Stimulated activated naive CD8-positive, alpha-beta T cell treated with anti-CD3 and anti-CD28 coated beads, Interleukin-15, Interleukin-2, amounts not matched to agents 100 U/mL and 50 U/mL, for 24 hours (primary cell): ENCODE data around the gene PIK3C2B.
"Not testable (repeated sequence)": the region's sequence is repeated elsewhere in the genome, so short reads cannot be mapped to it uniquely, and the experiment has no call there.

Experiments used
- ATAC-seq: fragments of 150-1000 bp; cut with Tn5 transposase; one replicate; pipeline ENCODE4 v1.10.0; 2021
- DNase-seq: peaks from one replicate; pipeline ENCODE4 v3.0.0; 2021

PIK3C2B gene

DNA sequence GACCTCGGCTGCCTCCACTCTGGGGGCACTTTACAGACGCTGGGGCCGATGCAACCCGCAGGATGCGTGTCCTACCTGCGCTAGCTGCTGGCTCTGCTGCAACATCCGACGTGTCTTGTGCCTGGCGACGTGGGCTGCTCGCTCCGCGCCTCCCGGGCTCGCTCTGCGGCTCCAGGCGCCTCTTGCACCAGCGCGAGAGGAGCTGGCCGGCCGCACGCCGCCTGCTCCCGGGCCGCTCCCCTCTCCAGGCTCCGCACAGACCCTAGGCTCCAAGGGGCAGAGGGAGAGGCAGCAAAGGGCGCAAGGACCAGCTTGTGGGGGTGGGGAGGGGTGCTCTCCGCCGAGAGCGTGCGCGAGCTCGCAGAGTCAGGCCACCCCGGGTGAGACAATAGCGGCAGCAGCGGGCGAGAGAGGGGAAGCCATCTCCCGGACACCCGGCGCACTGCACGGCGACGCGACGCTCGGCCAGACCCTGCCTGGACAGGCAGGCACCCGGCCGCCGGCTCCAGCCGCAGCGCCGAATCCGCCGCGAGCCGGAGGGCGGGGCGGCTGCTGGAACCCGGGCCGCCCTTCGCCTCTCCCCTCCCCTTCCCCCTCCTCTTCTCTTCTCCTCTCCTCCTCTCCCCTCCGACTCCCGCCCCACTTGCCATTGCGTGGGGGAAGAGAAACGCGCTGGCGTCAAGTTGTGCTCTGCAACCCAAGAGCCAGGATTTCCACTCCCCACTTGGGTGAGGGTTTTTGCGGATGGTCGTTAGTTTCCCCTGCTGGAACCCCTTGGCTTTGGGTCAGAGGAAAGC, at the start of gene PIK3C2B:
PIK3C2B (minus strand) TSS at position 525 of the 797 bp plus-strand sequence. CDS start 25,003 bp downstream, outside the sequence.
- peak; percentile 83 for ATAC-seq
- peak; percentile 79 for DNase-seq

- DNase-seq: no peak
- ATAC-seq: peak; percentile 83
These were observed 49.7 kb upstream of the PIK3C2B start for GRCh38 chr1:204544321-204544720.

DNA sequence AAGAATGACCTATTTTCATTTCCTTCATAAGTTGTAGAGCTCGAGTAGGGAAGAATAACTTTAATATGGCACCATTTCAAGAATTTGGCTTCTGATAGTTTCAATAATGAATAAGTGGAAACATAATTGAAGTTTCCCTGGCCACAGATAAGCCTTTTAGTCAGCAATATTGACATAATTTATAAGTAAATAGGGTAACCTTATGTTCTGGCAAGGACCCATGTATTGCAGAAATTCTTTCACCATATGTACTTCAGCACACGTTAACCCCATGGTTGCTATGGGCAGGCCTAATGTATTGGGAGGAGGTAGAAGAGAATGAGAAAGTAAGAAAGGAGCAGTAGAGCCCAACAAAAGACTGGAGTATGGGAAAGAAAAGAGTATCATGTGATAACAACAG, 47.0 kb upstream of the PIK3C2B start:
- no peak for DNase-seq
- ATAC-seq: no peak

- ATAC-seq (no peak), DNase-seq (no peak)
These were observed 38.2 kb upstream of the PIK3C2B start for GRCh38 chr1:204532832-204533231.

GRCh38 chr1:204530932-204531331, 36.3 kb upstream of the PIK3C2B start:
- DNase-seq: no peak
- peak; percentile 60 for ATAC-seq

- DNase-seq (no peak), ATAC-seq (peak; percentile 41)
These were observed 34.8 kb upstream of the PIK3C2B start for GRCh38 chr1:204529371-204529895.

DNA sequence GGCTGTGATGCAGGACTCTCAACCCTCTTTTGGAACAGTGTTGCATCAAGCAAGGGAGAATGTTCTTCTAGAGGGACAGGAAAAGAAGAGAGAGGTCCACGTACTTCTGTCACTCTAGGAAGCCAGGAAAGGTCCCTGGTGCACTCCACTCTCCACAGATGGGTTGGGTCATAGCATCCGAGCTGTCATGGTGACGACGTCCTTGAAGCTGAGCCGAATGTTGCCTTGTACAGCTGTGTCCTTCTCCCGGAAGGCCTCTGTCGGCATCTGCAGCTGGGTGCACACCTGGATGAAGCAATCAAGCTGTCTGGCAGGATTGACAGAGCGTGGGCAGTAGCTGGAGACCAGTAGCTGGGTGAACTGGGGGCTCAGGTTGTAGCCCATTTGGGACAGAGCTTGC, 34.1 kb upstream of the PIK3C2B start:
- DNase-seq (no peak), ATAC-seq (no peak)

DNA sequence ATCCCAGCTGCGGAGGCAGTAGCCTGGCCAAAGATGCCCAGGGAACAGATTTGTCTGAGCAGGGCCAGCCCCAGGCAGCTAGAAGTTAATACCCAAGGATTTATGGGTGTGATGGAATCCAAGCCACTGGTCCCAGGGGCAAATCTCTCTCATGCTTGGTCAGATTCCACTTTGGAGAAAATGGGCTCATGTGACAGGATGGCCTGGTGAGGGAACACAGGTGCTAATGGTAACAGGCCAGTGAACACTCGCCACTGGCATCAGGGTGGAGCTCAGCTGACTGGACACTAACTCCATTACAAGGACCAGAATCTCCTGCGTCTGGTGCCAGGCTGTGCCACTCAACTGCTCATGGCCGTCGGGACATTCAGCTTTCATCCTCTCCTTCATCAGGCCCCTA, 33.6 kb upstream of the PIK3C2B start:
- ATAC-seq: no peak
- no peak for DNase-seq

GRCh38 chr1:204524986-204525385, 30.4 kb upstream of the PIK3C2B start:
- no peak for ATAC-seq
- DNase-seq: no peak

DNA sequence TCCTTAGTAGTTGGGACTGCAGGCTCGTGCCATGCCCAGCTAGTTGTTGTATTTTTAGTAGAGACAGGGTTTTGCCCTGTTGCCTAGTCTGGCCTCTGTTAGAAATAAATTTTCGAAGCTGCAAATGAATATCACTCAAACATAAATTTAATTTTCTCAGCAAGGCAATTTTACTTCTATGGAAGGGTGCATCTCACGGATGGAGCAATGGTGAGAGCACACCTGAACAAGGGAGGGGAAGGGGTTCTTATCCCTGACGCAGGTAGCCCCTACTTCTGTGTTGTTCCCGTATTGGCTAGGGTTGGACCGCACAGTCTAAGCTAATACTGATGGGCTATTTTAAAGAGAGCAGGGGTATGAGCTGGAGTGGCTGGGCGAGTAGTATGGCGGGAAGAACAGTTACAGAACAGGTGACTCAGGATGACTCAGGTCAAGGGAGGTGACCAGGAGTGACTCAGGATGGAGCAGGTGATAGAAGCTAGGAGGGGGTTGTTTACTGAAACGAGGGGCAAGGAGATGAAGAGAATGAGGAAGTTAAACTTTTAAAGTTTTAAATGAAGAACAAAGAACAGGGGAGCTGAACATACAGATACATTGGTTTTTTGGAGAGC, 29.1 kb upstream of the PIK3C2B start:
- DNase-seq: no peak
- no peak for ATAC-seq

DNA sequence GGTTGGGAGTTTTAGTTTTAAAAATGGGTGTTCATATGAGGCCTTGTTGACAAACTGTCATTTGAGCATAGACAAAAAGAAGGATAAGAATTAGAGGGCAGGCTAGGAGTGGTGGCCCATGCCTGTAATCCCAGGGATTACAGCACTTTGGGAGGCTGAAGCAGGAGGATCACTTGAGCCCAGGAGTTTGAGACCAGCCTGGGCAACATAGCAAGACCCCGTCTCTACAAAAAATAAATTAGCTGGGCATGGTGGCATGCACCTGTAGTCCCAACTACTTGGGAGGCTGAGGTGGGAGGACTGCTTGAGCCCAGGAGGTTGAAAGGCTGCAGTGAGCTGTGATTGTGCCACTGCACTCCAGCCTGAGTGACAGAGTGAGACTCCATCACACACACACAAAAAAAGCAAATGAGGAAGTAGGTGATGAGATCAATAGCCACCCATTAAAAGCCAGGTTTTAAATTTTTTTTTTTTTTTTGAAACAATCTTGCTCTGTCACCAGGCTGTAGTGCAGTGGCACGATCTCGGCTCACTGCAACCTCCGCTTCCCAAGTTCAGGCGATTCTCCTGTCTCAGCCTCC, 27.4 kb upstream of the PIK3C2B start:
- not testable (repeated sequence) for DNase-seq, ATAC-seq

DNA sequence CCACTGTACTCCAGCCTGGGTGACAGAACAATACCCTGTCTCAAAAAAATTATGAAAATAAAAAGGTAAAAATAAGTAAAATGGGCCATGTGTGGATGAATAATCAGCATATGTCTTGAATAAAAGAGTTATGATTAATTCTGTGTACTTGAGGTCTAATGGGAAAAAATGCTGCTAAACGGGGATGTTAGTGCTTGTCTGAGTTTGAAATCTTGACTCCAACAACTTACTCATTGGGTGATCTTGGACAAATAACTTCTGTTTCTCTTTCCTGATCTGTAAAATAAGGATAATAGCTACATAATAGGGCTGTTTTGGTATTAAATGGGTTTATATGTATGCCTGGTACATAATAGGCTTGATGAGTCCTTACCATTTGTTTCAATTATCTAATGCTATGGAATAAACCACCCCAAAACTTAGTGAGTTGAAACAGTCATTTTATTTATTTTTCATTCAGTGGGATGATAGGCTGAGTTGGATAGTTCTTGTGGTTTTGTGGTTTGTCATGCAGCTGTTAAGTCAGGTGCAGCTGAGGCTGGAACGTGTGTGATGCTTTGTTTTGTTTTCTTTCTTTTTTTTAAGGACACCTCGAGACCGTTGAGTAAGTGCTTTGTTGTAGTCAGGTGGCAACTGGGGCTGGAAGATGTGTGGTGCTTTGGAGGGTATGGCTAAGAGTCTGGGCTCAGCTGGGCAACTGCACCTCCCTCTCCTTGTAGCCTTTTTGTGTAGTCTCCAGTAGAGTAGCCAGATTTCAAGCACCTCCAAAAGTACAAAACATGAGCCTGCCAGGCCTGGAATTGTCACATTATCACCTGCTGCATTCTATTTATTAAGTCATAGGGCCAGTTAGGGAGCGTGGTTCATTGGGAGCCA, 26.5 kb upstream of the PIK3C2B start:
- DNase-seq: peak; percentile 38
- peak; percentile 44 for ATAC-seq

- DNase-seq: peak; percentile 56
- ATAC-seq: not testable (repeated sequence)
These were observed 22.8 kb upstream of the PIK3C2B start for GRCh38 chr1:204517382-204517781.

DNA sequence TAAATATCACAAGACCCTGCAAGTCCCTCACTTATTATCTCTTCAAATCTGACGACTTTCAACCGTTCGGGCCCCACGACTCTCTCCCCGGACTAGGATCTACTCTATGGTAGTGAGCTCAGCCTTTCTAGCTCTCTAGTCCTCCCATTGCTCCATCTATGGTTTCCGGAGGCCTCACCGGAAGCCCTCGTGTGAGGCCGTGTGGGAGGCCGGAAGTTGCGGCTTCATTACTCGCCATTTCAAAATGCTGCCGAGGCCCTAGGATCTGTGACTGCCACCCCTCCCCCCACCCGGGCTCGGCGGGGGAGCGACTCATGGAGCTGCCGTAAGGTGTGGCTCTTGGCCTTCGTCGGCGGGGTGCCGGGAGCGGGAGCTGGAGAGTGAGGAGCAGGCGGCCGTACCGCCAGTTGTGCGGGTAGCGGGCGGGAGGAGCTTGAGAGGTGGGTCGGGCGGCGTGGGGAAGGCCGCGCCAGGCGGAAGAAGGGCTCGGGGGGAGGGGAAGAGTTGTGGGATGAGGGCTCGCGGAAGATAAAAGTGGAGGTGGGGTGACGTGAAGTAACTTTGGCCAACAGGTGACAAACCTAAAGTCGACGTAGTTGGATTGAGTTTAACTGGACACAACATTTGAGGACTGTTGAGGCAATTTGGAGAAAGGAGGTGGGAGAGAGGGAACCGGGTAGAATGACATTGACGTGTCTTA, 21.7 kb upstream of the PIK3C2B start, which contains the start of gene MDM4:
MDM4 (plus strand) TSS at position 227 of the 700 bp plus-strand sequence. CDS start 9,113 bp downstream, outside the sequence.
- DNase-seq (peak; percentile 96), ATAC-seq (peak; percentile 93)

DNA sequence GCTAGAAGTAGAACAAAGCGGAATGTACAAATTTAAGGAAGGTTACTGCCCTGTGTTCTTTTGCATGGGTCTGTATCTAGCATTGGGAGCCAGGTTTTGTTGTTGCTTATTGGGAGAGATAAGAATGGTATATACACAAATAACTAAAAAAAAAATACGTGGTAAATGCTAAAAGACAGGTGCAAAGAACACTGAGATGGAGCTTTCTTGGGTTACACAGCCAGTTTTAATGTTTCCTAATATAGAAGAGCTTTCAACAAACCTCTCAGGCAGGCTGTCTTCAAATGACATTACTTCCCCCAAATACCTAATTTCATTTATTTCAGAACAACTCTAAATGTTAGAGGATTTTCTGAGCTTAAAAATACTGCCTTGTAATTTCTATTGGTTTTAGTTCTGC, 20.2 kb upstream of the PIK3C2B start:
- ATAC-seq (no peak), DNase-seq (no peak)

- DNase-seq (peak; percentile 51), ATAC-seq (no peak)
These were observed 18.6 kb upstream of the PIK3C2B start for GRCh38 chr1:204513117-204513716.

DNA sequence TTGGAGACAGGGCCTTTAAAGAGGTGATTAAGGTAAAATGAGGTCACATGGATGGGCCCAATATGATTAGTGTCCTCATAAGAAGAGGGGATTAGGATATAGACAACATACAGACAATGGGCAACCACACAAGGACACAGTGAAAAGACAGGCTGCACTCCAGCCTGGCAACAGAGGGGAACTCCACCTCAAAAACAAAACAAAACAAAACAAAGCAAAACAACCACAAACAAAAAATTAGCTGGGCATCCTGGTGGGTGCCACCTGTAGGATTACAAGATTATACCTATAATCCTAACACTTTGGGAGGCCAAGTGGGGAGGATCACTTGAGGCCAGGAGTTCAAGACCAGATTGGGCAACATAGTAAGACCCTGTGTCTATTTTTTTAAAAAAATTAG, 16.8 kb upstream of the PIK3C2B start:
- ATAC-seq (no peak), DNase-seq (no peak)

GRCh38 chr1:204509186-204509635, 14.6 kb upstream of the PIK3C2B start:
- ATAC-seq: no peak
- no peak for DNase-seq

DNA sequence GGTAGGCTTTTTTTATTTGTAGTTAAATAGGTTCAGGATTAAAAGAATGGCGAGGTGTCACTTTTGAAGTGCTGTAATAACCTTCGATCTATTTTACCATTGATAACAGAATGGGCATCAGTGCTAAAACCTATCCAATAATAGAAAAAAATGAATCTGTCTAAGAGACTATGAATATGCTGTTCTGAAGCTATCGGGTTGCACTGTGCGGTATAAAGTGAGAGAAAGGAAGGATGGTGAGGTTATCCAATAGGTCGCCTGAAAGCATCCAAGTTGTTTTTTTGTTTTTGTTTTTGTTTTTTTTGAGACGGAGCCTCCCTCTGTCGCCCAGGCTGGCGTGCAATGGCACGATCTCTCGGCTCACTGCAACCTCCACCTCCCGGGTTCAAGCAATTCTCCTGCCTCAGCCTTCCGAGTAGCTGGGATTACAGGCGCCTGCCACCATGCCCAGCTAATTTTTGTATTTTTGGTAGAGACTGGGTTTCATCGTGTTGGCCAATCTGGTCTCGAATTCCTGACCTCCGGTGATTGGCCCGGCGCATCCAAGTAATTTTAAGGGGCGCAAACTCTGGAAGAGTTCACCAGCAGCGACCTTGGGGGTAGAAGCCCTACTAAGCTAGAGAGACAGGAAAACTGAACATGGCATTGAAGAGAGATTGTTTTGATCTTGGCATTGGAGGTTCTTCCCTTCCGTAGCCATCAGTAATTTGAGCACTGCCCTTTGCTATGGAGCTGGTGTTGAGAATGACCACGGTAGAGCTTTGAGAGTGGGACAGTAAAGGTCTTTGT, 12.9 kb upstream of the PIK3C2B start:
- DNase-seq (peak; percentile 46), ATAC-seq (no peak)

DNA sequence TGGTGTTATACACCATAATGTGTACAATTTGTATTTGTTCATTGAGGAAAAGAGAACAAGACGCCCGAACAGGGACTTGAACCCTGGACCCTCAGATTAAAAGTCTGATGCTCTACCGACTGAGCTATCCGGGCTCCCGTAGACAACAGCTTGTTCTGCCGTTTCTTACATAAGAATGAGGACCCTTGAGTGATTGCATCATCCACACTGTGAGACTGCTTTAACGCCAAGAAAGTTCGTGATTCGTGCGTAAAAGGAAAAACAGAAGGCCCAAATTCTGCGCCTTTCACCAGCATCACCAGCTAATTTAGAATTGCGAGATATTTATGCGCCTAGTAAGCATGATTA, 12.3 kb upstream of the PIK3C2B start:
- peak; percentile 85 for DNase-seq

More for the DNA sequence above, 12.3 kb upstream of the PIK3C2B start:
- peak; percentile 87 for ATAC-seq
